Parietal lobe (tissue), 2 donors: ENCODE measurements around the gene SFSWAP. TPM values are rescaled to one million over a fixed set of nuclear protein-coding genes. Genes with fewer than 3 reads are reported as not detected.

Experiments
- small RNA-seq: library from RNA; depleted of rRNA; stranded (forward); fragments of <200 nt; gene quantifications from one replicate; pipeline ENCODE3, GENCODE V24; 2014; ENCODE audit warnings: low replicate concordance
- total RNA-seq: library from RNA; depleted of rRNA; stranded (reverse); fragments of >200 nt; gene quantifications from one replicate; pipeline ENCODE4 v1.2.3, GENCODE V29; 2014

The SFSWAP gene
- 79.2 TPM for total RNA-seq

DNA sequence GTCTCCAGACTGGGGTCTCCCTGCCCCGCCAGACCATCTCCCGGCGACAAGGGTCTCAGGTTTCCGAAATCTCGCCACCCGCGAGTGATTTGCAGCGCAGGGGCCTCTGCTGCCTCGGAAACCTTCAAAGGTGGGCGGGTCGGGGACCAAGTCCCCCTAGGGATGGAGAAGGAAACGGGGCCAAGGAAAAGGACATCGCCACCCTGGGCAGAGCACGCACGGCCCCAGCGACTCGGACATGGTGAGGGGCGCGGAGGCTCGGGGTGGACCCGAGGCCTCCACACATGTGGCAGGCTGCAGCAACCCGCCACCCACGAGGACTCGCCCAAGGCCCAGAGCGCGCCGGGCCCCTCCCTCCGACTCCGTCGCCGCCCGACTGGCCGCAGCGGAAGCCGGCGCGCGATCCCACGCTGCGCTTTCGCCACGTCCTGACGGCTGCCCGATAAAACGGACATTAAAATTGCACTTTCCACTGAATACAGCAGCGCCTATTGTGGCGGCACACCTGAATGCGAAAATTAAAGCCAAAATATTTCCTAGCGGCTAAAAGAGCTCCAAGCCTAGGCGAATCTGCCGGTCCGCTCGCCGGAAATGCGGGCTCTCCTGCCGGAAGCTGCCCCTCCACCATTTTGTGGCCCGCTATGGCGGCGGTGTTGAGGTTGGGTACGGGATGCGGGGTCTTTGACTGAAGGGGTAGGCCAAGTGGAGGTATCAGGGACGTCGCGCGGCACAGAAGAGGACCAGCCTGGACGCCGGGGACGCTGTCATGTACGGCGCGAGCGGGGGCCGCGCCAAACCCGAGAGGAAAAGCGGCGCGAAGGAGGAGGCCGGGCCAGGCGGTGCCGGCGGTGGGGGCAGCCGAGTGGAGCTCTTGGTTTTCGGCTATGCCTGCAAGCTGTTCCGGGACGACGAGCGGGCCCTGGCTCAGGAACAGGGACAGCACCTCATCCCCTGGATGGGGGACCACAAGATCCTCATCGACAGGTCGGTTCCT lies at the start of gene SFSWAP:
Gene SFSWAP (plus strand): TSS at position 627 of the 994 bp plus-strand sequence. CDS start 140 bp downstream, at position 767.

DNA sequence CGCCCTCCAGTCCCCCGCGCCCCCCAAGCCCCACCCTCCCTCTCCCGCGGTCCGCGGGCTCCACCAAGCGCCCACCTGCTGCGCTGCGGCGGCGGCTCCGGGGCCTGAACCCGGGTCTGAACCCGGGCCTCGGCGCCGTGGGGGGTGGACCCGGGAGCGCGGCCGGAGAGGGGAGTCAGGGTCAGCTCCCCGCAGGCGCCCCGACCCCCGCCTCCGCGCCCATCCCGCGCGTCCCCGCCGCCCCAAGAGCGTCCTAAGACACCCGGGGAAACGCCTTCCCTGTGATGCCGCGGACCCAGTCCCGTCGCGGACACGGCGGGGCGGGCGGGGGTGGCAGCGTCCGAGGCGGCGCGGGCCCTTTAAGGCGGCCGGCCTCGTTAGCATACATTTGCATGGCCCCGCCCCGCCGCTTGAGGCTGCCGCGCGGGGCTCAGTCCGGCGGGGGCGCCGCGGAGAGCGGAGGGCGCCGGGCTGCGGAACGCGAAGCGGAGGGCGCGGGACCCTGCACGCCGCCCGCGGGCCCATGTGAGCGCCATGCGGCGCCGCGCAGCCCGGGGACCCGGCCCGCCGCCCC lies 117.2 kb downstream of the SFSWAP start, which contains the start of gene MMP17:
Gene MMP17 (plus strand): TSS at position 433 of the 574 bp plus-strand sequence. CDS start 102 bp downstream, at position 535.

Small RNAs within 50 kb of the gene (small RNA-seq; reads per million reads assigned to genes)
- not detected for gene RNA5SP377
- gene RNA5SP378: not detected
- gene RNU6-1017P: not detected

Other genes starting within 250 kb of the SFSWAP start
- gene MMP17, start 117.3 kb downstream of the SFSWAP start, total RNA-seq: 64.5 TPM
- gene ULK1, start 183.5 kb downstream of the SFSWAP start, total RNA-seq: 24.4 TPM
- 15.3 TPM for gene PUS1, start 218.2 kb downstream of the SFSWAP start, total RNA-seq
- gene EP400, start 238.9 kb downstream of the SFSWAP start, total RNA-seq: 46.3 TPM